Ishikawa (cell line): ENCODE results near the gene CCDC170.

Experiments used
- CEBPB ChIP-seq: IDR thresholded peaks from 2 replicates; pipeline ENCODE4 v1.6.1; 2012
- CREB1 ChIP-seq: IDR thresholded peaks from 2 replicates; pipeline ENCODE4 v1.6.1; 2012; ENCODE audit warnings: low read depth
- EGR1 ChIP-seq: IDR thresholded peaks from 2 replicates; pipeline ENCODE4 v1.6.1; 2012
- EP300 ChIP-seq: IDR thresholded peaks from 2 replicates; pipeline ENCODE4 v1.6.1; 2012; ENCODE audit warnings: borderline replicate concordance
- FOXM1 ChIP-seq: IDR thresholded peaks from 2 replicates; pipeline ENCODE4 v1.6.1; 2012; ENCODE audit warnings: low read depth, borderline replicate concordance
- NFIC ChIP-seq: IDR thresholded peaks from 2 replicates; pipeline ENCODE4 v1.6.1; 2012
- RAD21 ChIP-seq: IDR thresholded peaks from 2 replicates; pipeline ENCODE4 v1.6.1; 2012; ENCODE audit warnings: low read depth
- TAF1 ChIP-seq: IDR thresholded peaks from 2 replicates; pipeline ENCODE4 v1.6.1; 2012; ENCODE audit warnings: low read depth, mild to moderate bottlenecking
- TCF12 ChIP-seq: IDR thresholded peaks from 2 replicates; pipeline ENCODE4 v1.6.1; 2012; ENCODE audit warnings: low read depth
- TEAD4 ChIP-seq: IDR thresholded peaks from 2 replicates; pipeline ENCODE4 v1.6.1; 2012
- YY1 ChIP-seq: IDR thresholded peaks from 2 replicates; pipeline ENCODE4 v1.6.1; 2012; ENCODE audit warnings: low read depth
- ZBTB7A ChIP-seq: IDR thresholded peaks from 2 replicates; pipeline ENCODE4 v1.6.1; 2012; ENCODE audit warnings: low read depth
- TF ChIP-seq, protein P1 (sequence below): IDR thresholded peaks from 2 replicates; pipeline ENCODE4 v1.6.1; 2012
- TF ChIP-seq, protein P2 (sequence below): IDR thresholded peaks from 2 replicates; pipeline ENCODE4 v1.6.1; 2012; ENCODE audit warnings: low read depth, mild to moderate bottlenecking
- TF ChIP-seq, protein P3 (sequence below): IDR thresholded peaks from 2 replicates; pipeline ENCODE4 v1.6.1; 2012

The CCDC170 gene, protein sequence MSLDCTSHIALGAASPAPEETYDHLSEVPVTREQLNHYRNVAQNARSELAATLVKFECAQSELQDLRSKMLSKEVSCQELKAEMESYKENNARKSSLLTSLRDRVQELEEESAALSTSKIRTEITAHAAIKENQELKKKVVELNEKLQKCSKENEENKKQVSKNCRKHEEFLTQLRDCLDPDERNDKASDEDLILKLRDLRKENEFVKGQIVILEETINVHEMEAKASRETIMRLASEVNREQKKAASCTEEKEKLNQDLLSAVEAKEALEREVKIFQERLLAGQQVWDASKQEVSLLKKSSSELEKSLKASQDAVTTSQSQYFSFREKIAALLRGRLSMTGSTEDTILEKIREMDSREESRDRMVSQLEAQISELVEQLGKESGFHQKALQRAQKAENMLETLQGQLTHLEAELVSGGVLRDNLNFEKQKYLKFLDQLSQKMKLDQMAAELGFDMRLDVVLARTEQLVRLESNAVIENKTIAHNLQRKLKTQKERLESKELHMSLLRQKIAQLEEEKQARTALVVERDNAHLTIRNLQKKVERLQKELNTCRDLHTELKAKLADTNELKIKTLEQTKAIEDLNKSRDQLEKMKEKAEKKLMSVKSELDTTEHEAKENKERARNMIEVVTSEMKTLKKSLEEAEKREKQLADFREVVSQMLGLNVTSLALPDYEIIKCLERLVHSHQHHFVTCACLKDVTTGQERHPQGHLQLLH

DNA sequence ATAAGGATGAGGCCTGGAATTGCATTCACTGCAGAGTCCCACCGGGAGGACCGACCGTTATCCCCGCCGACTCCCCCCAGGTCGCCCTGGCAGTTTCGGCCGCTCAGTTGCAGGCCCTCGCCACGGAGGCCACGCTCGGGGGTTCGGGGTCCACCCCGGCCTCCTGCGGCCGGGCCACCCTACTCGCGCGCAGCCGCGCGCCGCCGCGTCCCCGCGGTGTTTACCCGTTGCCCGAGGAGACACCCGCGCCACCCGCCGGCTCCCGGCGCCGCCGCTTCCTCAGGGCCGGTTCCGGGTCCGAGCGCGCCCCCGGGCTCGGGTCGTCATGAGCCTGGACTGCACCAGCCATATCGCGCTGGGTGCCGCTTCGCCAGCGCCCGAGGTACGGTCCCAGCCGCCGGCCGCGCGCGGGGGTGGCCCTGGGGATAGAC lies at the start of gene CCDC170:
Gene CCDC170, plus strand, starts transcription at position 214 of the 431 bp plus-strand sequence. Its CDS starts 112 bp downstream, at position 326.
- TF ChIP-seq TAF1 (no peak), CREB1 (no peak), NFIC (no peak), RAD21 (no peak), TEAD4 (no peak), ZBTB7A (no peak), FOXM1 (no peak), CEBPB (no peak), EP300 (no peak), YY1 (no peak), TCF12 (no peak), EGR1 (no peak)
- TF ChIP-seq, protein P1, sequence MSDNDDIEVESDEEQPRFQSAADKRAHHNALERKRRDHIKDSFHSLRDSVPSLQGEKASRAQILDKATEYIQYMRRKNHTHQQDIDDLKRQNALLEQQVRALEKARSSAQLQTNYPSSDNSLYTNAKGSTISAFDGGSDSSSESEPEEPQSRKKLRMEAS = no peak
- TF ChIP-seq, protein P2, sequence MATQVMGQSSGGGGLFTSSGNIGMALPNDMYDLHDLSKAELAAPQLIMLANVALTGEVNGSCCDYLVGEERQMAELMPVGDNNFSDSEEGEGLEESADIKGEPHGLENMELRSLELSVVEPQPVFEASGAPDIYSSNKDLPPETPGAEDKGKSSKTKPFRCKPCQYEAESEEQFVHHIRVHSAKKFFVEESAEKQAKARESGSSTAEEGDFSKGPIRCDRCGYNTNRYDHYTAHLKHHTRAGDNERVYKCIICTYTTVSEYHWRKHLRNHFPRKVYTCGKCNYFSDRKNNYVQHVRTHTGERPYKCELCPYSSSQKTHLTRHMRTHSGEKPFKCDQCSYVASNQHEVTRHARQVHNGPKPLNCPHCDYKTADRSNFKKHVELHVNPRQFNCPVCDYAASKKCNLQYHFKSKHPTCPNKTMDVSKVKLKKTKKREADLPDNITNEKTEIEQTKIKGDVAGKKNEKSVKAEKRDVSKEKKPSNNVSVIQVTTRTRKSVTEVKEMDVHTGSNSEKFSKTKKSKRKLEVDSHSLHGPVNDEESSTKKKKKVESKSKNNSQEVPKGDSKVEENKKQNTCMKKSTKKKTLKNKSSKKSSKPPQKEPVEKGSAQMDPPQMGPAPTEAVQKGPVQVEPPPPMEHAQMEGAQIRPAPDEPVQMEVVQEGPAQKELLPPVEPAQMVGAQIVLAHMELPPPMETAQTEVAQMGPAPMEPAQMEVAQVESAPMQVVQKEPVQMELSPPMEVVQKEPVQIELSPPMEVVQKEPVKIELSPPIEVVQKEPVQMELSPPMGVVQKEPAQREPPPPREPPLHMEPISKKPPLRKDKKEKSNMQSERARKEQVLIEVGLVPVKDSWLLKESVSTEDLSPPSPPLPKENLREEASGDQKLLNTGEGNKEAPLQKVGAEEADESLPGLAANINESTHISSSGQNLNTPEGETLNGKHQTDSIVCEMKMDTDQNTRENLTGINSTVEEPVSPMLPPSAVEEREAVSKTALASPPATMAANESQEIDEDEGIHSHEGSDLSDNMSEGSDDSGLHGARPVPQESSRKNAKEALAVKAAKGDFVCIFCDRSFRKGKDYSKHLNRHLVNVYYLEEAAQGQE = no peak
- TF ChIP-seq, protein P3, sequence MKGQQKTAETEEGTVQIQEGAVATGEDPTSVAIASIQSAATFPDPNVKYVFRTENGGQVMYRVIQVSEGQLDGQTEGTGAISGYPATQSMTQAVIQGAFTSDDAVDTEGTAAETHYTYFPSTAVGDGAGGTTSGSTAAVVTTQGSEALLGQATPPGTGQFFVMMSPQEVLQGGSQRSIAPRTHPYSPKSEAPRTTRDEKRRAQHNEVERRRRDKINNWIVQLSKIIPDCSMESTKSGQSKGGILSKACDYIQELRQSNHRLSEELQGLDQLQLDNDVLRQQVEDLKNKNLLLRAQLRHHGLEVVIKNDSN = no peak

DNA sequence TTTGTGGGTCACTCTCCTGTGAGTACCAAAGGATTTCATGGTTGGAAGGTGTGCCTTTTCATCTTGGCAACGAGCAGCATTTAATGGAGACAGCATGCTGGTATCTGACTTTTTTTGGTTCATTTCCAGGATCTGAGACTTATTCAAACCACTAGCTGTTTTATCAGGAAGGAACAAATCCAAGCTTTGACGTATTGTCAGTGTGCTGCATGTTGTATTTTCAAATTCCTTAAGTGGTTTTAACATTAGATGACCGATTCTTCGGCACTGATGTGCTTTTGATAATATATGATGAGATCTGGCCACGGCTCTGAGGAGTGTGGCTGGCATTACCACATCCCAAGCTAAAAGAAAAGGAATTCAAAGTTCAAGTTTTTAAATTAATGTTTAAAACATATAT lies 48.3 kb upstream of the CCDC170 start:
- TF ChIP-seq RAD21 (no peak), CREB1 (no peak)

DNA sequence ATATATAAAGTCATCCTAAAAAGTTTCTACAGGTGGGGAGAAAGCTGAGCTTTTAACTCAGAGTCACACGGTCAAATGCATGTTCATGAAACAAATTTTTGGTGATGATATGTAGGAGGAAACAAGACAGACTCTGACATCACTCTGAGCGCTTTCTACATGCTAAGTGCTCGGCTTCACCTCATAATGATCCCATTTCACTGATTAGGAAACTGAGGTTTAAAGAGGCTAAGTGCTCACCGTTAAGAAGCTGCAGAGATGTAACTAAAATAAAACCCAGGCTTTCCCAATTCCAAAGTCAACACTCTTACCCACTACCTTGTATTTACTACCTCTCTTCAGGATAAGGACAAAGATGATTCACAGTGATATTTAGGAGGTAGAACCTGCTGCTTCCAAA lies 46.6 kb upstream of the CCDC170 start:
- no peak for TF ChIP-seq EP300
- TF ChIP-seq, protein P3 = no peak
- TF ChIP-seq ZBTB7A = no peak
- no peak for TF ChIP-seq TEAD4
- no peak for TF ChIP-seq EGR1
- no peak for TF ChIP-seq CEBPB
- TF ChIP-seq TCF12 = no peak
- TF ChIP-seq, protein P2 = no peak
- TF ChIP-seq TAF1 = no peak

DNA sequence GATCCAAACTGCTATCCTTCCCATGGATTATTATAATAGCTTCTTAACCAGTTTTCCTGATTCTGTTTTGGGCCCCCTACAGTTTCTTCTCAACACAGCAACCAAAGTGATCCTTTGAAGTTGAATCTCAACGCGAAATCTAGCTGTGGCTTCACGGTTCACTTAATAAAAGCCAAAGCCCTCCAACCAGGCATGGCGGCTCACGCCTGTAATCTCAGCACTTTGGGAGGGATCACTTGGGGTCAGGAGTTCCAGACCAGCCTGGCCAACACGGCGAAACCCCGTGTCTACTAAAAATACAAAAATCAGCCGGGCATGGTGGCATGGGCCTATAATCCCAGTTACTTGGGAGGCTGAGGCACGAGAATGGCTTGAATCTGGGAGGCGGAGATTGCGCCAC lies 45.2 kb upstream of the CCDC170 start:
- no peak for TF ChIP-seq TAF1
- no peak for TF ChIP-seq YY1
- TF ChIP-seq NFIC = no peak
- no peak for TF ChIP-seq CEBPB
- no peak for TF ChIP-seq EP300
- TF ChIP-seq EGR1 = no peak

DNA sequence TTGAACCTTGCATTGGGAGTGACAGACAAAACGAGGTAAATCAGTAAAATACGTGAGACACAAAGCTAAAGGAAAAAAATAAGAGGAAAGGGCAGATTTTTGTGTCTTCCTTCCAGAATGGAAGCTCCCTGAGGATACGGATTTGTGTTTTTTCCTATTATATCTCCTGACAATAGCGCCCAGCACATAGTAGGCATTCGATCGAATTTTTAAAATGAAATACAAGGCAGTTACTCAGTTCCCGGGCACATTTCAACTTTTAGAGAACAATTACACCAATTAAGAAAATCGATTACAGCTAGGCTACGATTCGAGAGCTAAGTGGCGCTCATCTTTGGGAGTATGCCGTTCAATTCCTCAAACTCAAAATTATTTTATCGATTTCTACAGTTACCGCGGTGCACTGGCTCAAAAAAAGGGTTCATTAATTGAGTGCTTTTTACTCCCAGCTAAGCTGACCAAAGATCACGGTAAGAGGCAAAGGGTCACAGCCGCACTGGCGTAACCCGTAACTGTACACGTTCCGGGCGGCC lies 42.3 kb upstream of the CCDC170 start:
- TF ChIP-seq ZBTB7A (no peak), RAD21 (no peak), NFIC (no peak), CREB1 (no peak), EP300 (no peak), TEAD4 (no peak), YY1 (no peak), FOXM1 (no peak), TCF12 (no peak), CEBPB (no peak), EGR1 (no peak), TAF1 (no peak)
- TF ChIP-seq, protein P2 = no peak
- TF ChIP-seq, protein P3 = no peak
- TF ChIP-seq, protein P1 = no peak
